Measurements from ENCODE around the gene NPIPA8.
"Not testable (repeated sequence)": the region's sequence is repeated elsewhere in the genome, so short reads cannot be mapped to it uniquely, and the experiment has no call there.

Gene NPIPA8

GRCh38 chr16:18336636-18337035, at the start of gene NPIPA8:
NPIPA8 (minus strand) TSS chr16:18336736; CDS start chr16:18332662, 4,074 bp downstream.
- DNase-seq: not testable (repeated sequence)

GRCh38 chr16:18385285-18385684, 48.7 kb upstream of the NPIPA8 start:
- not testable (repeated sequence) for DNase-seq

DNA sequence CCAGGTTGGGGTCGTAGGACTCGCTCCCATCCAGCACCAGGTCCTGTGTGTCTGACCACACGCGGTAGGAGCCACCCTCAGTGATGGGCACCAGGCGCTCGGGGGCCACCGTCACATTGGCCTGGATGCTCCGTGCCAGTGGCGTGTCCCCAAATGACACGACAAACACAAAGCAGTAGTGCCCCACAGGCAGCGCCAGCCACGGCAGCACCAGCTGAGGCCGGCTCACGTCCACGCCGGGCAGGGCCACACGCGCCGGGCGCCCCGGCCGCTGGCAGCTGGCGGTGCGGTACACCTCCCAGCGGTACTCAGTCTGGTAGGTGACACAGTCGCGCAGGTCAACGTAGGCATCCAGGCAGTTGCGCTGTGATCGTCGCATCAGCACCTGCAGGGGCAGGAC, 48.3 kb upstream of the NPIPA8 start:
- not testable (repeated sequence) for DNase-seq

GRCh38 chr16:18384098-18384636, 47.6 kb upstream of the NPIPA8 start:
- DNase-seq: not testable (repeated sequence)

DNA sequence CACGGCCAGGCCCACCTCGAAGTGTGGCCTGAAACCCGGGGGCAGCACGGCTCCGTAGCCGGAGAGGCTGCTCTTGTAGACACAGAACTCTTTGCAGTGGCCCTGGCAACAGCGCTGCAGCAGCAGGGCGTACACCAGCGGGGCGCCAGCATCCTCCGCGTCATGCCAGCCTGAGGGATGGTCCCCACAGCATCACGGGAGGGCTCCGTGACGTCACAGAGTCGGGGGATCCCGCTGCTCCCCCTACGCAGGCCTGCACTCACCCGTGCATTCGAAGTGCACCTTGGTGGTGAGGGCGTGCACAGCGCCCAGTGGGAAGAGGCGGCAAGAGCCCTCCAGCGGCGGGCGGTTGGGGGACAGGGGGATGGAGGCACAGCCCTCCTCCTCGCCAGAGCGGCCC, 46.2 kb upstream of the NPIPA8 start:
- DNase-seq: not testable (repeated sequence)

DNA sequence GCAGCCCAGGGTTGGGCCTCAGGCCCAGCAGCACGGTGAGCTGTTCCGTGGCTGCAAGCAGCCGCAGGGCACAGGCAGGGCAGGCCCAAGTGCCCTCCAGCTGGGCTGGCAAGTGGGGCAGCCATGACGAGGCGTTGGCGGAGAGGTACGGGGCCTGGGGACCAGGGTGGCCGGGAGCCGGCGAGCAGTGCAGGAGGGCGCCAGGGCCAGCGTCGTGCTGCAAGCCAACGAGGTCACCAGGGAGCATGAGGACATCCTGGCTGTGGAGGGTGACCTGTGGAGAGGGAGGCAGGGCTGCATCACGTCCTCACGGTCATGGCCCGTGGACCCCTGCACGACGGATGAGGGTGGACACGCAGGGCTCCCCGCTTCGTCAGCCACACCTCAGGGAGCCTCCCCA, 11.2 kb upstream of the NPIPA8 start:
- DNase-seq: peak; percentile 3

DNA sequence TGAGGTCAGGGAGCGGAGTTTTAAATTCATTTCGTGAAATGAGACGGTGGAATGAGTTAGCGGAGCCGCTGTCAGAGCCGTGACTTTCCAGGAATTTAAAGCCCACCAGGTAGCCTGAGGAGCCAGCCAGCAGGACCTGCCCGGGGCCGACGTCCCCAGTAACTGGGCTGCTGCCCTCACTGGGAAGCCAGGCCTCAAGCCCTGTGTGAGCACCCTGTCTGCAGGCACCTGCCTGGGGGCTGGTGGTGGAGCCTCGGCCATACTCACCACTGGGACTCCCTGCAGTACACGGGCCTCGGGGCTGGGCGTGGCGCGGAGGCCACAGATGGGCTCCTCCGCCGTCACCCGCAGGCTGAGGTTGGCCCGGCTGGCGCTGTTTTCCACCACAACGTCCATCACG, 10.5 kb upstream of the NPIPA8 start:
- peak; percentile 4 for DNase-seq

GRCh38 chr16:18344634-18345033, 8.1 kb upstream of the NPIPA8 start:
- DNase-seq: not testable (repeated sequence)

DNA sequence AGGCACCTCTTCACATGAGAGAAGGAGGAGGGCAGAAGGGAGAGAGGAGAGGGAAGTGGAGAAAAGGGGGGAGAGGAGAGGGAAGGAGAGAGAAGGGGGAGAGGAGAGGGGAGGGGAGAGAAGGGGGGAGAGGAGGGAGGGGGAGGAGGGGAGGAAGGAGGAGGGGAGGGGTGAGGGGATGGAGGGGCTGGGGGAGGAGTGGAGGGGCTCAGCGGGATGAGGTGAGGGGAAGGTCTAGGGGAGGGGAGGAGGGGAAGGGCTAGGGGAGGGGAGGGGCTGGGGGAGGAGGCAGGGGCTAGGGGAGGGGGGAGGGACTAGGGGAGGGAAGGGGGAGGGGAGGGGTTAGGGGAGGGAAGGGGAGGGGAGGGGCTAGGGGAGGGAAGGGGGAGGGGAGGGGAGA, 5.5 kb upstream of the NPIPA8 start:
- DNase-seq: not testable (repeated sequence)

DNA sequence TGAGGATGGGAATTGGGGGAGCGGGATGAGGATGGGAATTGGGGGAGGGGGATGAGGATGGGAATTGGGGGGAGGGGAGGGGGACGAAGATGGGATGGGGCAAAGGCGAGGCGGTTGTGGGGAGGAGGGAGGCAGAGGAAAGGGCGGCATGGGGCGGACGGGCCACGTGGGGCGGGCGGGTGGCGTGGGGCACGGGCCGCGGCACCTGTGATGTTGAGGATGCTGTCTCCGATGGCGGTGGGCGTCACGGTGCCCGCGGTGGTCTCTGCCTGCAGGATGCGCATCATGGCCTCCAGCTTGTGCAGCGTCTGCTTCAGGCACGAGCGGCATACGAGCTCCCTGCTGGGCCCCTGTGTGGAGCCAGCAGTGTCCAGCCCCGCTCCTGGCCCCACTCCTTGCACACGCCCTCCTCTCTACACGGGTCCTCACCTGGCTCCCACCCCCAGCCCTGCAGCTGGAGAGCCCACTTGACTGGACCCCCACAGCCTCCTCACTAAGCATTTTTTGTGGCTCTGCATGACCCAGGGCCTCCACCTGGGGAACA, 5.0 kb upstream of the NPIPA8 start:
- not testable (repeated sequence) for DNase-seq

GRCh38 chr16:18339210-18339609, 2.7 kb upstream of the NPIPA8 start:
- not testable (repeated sequence) for DNase-seq

- not testable (repeated sequence) for DNase-seq
Measured at GRCh38 chr16:18311811-18312210, 24.7 kb downstream of the NPIPA8 start.

GRCh38 chr16:18309159-18309558, 27.4 kb downstream of the NPIPA8 start:
- not testable (repeated sequence) for DNase-seq

- DNase-seq: not testable (repeated sequence)
Measured at GRCh38 chr16:18307241-18307640, 29.3 kb downstream of the NPIPA8 start.

DNA sequence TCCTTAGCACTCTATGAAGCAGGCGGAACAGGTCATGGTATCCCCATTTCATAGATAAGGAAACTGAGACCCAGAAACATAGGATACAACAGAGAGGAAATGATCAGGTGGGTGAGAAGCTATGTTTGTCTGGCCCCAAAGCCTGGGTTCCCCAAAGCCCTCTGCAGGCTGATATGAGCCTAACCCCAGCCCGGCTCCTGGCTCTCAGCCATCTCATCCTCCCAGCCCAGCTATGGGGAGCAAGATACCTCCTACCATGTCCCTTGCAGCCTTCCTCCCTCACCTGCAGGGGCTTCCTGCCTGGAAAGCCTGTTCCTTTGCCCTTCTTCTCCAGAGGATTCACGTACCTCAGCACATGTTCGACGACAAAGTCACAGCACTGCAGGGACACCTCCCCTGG, 30.5 kb downstream of the NPIPA8 start:
- not testable (repeated sequence) for DNase-seq

GRCh38 chr16:18303059-18303706, 33.4 kb downstream of the NPIPA8 start:
- not testable (repeated sequence) for DNase-seq

- DNase-seq: not testable (repeated sequence)
Measured at GRCh38 chr16:18297714-18298113, 38.8 kb downstream of the NPIPA8 start.

DNA sequence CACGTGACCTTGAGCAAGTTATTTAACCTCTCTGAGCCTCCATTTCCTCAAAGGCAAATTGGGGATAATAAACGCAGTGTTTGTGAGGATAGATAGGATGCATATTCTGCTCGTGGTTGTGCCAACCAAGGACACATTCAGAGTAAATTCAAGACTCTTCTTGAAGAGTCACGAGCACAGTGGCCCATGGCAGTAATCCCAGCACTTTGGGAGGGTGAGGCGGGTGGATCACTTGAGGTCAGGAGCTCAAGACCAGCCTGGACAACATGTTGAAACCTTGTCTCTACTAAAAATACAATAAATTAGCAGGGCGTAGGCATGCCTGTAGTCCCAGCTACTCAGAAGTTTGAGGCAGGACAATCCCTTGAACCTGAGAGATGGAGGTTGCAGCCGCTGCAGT, 39.6 kb downstream of the NPIPA8 start:
- not testable (repeated sequence) for DNase-seq

DNA sequence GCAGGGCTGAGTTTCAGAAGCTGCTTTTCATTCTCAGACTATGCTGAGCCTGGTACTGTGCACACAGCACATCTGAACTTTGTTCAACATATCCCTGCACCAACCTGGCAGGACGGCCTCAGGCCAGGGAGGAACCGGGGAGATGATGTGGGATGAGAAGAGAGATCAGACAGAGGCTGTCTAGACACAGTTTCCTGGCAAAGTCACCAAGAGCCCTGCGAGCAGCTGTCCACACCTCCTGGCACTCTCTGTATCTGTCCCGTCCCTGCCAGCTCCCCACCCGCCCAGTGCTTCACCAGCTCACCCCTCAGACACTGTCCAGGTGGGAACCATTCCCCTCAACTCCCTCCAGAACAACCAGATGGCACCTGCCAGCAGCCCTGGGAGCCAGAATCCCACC, 42.2 kb downstream of the NPIPA8 start:
- not testable (repeated sequence) for DNase-seq

- DNase-seq: not testable (repeated sequence)
Measured at GRCh38 chr16:18293337-18293956, 43.1 kb downstream of the NPIPA8 start.

- DNase-seq: not testable (repeated sequence)
Measured at GRCh38 chr16:18290959-18291358, 45.6 kb downstream of the NPIPA8 start.

DNA sequence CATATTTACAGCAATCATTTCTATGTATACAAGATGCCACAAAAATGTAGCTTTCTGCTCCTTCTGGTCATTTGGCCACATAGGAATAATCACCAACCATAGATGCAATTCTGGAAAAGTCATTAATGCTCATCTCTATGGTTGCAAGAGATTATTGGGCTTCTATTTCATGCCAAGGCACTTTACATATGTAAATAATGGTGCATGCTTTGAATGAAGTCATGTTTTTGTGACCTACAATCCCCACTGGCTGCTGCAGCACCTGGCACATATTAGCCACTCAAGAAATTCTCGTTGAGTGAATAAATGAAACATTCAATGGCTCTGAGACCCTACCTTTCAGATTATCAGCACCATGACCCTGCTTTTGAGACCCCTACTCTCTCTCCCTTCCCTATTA, 50.2 kb downstream of the NPIPA8 start:
- DNase-seq: not testable (repeated sequence)

- DNase-seq: not testable (repeated sequence)
Measured at GRCh38 chr16:18280319-18280718, 56.2 kb downstream of the NPIPA8 start.

GRCh38 chr16:18276756-18277155, 59.8 kb downstream of the NPIPA8 start:
- not testable (repeated sequence) for DNase-seq
